IMR-90 (cell line): ENCODE data around the gene ITPKA. TPM values are rescaled to one million over a fixed set of nuclear protein-coding genes. Genes with fewer than 3 reads are reported as not detected.

Source experiments
- ATAC-seq: fragments of 200-7000 bp; cut with Tn5 transposase; 2 replicates; pipeline ENCODE4 v1.9.1; 2020; ENCODE audit warnings: low read depth, mild to moderate bottlenecking, moderate library complexity
- BruUV-seq: library from RNA; stranded (reverse); fragments of 400-500 nt; replicated peaks from 2 replicates; lab custom pipeline; 2021; lab: Mats Ljungman, UMichigan
- CTCF ChIA-PET: fragments of 300-600 bp; formaldehyde crosslinking; extraction: SDS; loops from one replicate; lab custom pipeline; 2021; ENCODE audit warnings: antibody characterized with exemption; lab: Yijun Ruan, JAX
- POLR2A ChIA-PET: fragments of 300-600 bp; sonication (Branson Sonifier 250); formaldehyde crosslinking; loops from one replicate; lab custom pipeline; 2022; ENCODE audit warnings: antibody characterized with exemption; ENCODE audit not compliant: unreplicated experiment; lab: Charles Lee
- DNase-seq: peaks from one replicate; pipeline ENCODE4 v3.0.0; 2013
- H2AFZ ChIP-seq: replicated peaks from 2 replicates; pipeline ENCODE3; 2013; ENCODE audit warnings: low read length, mild to moderate bottlenecking; ENCODE audit not compliant: poor library complexity
- H2AK5ac ChIP-seq: 2 replicates; pipeline ENCODE4 v1.6.1; 2013; ENCODE audit warnings: low read depth, low read length, inconsistent platforms
- H2AK9ac ChIP-seq: replicated peaks from 2 replicates; pipeline ENCODE3; 2013; ENCODE audit warnings: mild to moderate bottlenecking, low read depth, low read length, moderate library complexity; ENCODE audit not compliant: poor library complexity
- H2BK120ac ChIP-seq: 2 replicates; pipeline ENCODE4 v1.6.1; 2013; ENCODE audit warnings: low read depth, low read length, inconsistent platforms
- H2BK15ac ChIP-seq: 3 replicates; pipeline ENCODE4 v1.6.1; 2013; ENCODE audit warnings: low read depth, low read length, inconsistent platforms
- H2BK20ac ChIP-seq: 2 replicates; pipeline ENCODE4 v1.6.1; 2013; ENCODE audit warnings: low read depth, mild to moderate bottlenecking, inconsistent platforms, low read length, moderate library complexity
- H2BK5ac ChIP-seq: 2 replicates; pipeline ENCODE4 v1.6.1; 2013; ENCODE audit warnings: mild to moderate bottlenecking, low read depth, low read length, inconsistent platforms; ENCODE audit not compliant: poor library complexity, severe bottlenecking
- H3K14ac ChIP-seq: replicated peaks from 2 replicates; pipeline ENCODE4 v1.6.1; 2013; ENCODE audit warnings: low read depth, low read length, inconsistent platforms
- H3K18ac ChIP-seq: 2 replicates; pipeline ENCODE4 v1.6.1; 2013; ENCODE audit warnings: low read depth, low read length, control low read depth
- H3K23ac ChIP-seq: 2 replicates; pipeline ENCODE4 v1.6.1; 2013; ENCODE audit warnings: low read depth, low read length, inconsistent platforms
- H3K27ac ChIP-seq: 2 replicates; pipeline ENCODE4 v1.5.1; 2013; ENCODE audit warnings: mild to moderate bottlenecking, control low read depth, low read length; ENCODE audit not compliant: insufficient read depth
- H3K27me3 ChIP-seq: 2 replicates; pipeline ENCODE4 v1.6.1; 2013; ENCODE audit warnings: low read length; ENCODE audit not compliant: control insufficient read depth, insufficient read depth
- H3K36me3 ChIP-seq: 2 replicates; pipeline ENCODE4 v1.6.1; 2013; ENCODE audit warnings: low read length, mixed read lengths; ENCODE audit not compliant: control insufficient read depth, insufficient read depth
- H3K4ac ChIP-seq: 2 replicates; pipeline ENCODE4 v1.6.1; 2013; ENCODE audit warnings: low read depth, low read length, inconsistent platforms
- H3K4me1 ChIP-seq: 2 replicates; pipeline ENCODE4 v1.6.1; 2013; ENCODE audit warnings: low read length, mixed read lengths; ENCODE audit not compliant: control insufficient read depth, insufficient read depth
- H3K4me2 ChIP-seq: 2 replicates; pipeline ENCODE4 v1.6.1; 2013; ENCODE audit warnings: low read depth, mild to moderate bottlenecking, control low read depth, low read length, moderate library complexity
- H3K4me3 ChIP-seq: 2 replicates; pipeline ENCODE4 v1.5.1; 2013; ENCODE audit warnings: low read depth, mild to moderate bottlenecking, control low read depth, low read length, moderate library complexity; ENCODE audit not compliant: insufficient read depth
- H3K56ac ChIP-seq: 2 replicates; pipeline ENCODE4 v1.6.1; 2013; ENCODE audit warnings: low read length, inconsistent platforms; ENCODE audit not compliant: insufficient read depth; ENCODE audit errors: extremely low read depth
- H3K79me1 ChIP-seq, 2 experiments: 2 replicates each; pipeline ENCODE4 v1.6.1; 2013; ENCODE audit warnings: low read length in 2 of 2, inconsistent platforms in 1 of 2, low read depth in 1 of 2
- H3K9ac ChIP-seq: 2 replicates; pipeline ENCODE4 v1.6.1; 2013; ENCODE audit warnings: low read depth, low read length, control low read depth
- H3K9me1 ChIP-seq: 2 replicates; pipeline ENCODE4 v1.6.1; 2013; ENCODE audit warnings: low read length, inconsistent platforms; ENCODE audit not compliant: insufficient read depth
- H3K9me3 ChIP-seq: 2 replicates; pipeline ENCODE4 v1.6.1; 2013; ENCODE audit warnings: low read length; ENCODE audit not compliant: control insufficient read depth, insufficient read depth
- H4K20me1 ChIP-seq: 2 replicates; pipeline ENCODE4 v1.6.1; 2013; ENCODE audit warnings: low read length, inconsistent platforms; ENCODE audit not compliant: insufficient read depth
- H4K5ac ChIP-seq: 2 replicates; pipeline ENCODE4 v1.6.1; 2013; ENCODE audit warnings: mild to moderate bottlenecking, low read depth, low read length, control low read depth
- H4K8ac ChIP-seq, 2 experiments: 2 replicates each; pipeline ENCODE4 v1.6.1; 2013; ENCODE audit warnings: low read depth in 2 of 2, low read length in 2 of 2, control low read depth in 1 of 2, inconsistent platforms in 1 of 2
- H4K91ac ChIP-seq: 2 replicates; pipeline ENCODE4 v1.6.1; 2013; ENCODE audit warnings: low read depth, low read length, inconsistent platforms; ENCODE audit not compliant: insufficient read depth
- CEBPB ChIP-seq: IDR thresholded peaks from 2 replicates; pipeline ENCODE4 v1.6.1; 2012; ENCODE audit warnings: low read depth, low read length, improper control_type of control experiment
- CTCF ChIP-seq: conservative IDR thresholded peaks from 2 replicates; pipeline ENCODE4 v1.5.1; 2012; ENCODE audit warnings: mild to moderate bottlenecking, low read depth, low read length, improper control_type of control experiment
- ELK1 ChIP-seq: fragments of 150-350 bp; IDR thresholded peaks from 2 replicates; pipeline ENCODE4 v1.6.1; 2016; ENCODE audit warnings: low read depth, mild to moderate bottlenecking, low read length, moderate library complexity, borderline replicate concordance
- FOS ChIP-seq: fragments of 150-350 bp; IDR thresholded peaks from 2 replicates; pipeline ENCODE4 v1.6.1; 2016; ENCODE audit warnings: low read depth, low read length
- MAFK ChIP-seq: IDR thresholded peaks from 2 replicates; pipeline ENCODE4 v1.6.1; 2012; ENCODE audit warnings: low read depth, low read length, improper control_type of control experiment
- NFE2L2 ChIP-seq: fragments of 150-350 bp; IDR thresholded peaks from 2 replicates; pipeline ENCODE4 v1.6.1; 2016; ENCODE audit warnings: low read depth, mild to moderate bottlenecking, low read length
- RCOR1 ChIP-seq: IDR thresholded peaks from 2 replicates; pipeline ENCODE4 v1.6.1; 2012; ENCODE audit warnings: mild to moderate bottlenecking, low read length, improper control_type of control experiment; ENCODE audit not compliant: insufficient replicate concordance
- RFX5 ChIP-seq: IDR thresholded peaks from 2 replicates; pipeline ENCODE4 v1.8.0; 2012; ENCODE audit warnings: low read depth, mild to moderate bottlenecking, low read length, moderate library complexity
- SMC3 ChIP-seq: fragments of 150-350 bp; IDR thresholded peaks from 2 replicates; pipeline ENCODE4 v1.6.1; 2016; ENCODE audit warnings: low read depth, mild to moderate bottlenecking, antibody characterized with exemption, low read length, moderate library complexity
- USF2 ChIP-seq: fragments of 150-350 bp; IDR thresholded peaks from 2 replicates; pipeline ENCODE4 v1.6.1; 2017; ENCODE audit warnings: mild to moderate bottlenecking, antibody characterized with exemption, low read length, low read depth
- WGBS, 2 experiments: methylation state at CpG; one replicate each; pipeline versions ENCODE4 v1.1.5 to v1.1.7; 2013; ENCODE audit warnings: missing lambda C conversion rate in 2 of 2; ENCODE audit not compliant: insufficient read length in 1 of 2; ENCODE audit errors: extremely low coverage in 2 of 2; 5-methylcytosine and 5-hydroxymethylcytosine counted together
- dilution Hi-C: fragments of 300-500 bp; cut with HindIII; formaldehyde crosslinking; loops from one replicate; pipeline ENCODE4 v1.14.3; 2018; ENCODE audit warnings: low sequenced_read_pairs; ENCODE audit not compliant: unreplicated experiment
- in situ Hi-C: fragments of 300-500 bp; cut with MboI; formaldehyde crosslinking; loops from 3 replicates; pipeline ENCODE4 v1.14.3; 2019; ENCODE audit warnings: low sequenced_read_pairs, inconsistent platforms, mixed read lengths
- intact Hi-C: fragments of 100-400 bp; cut with micrococcal nuclease; formaldehyde crosslinking; loops from 2 replicates; pipeline ENCODE4 v1.10.0; 2022
- polyA plus RNA-seq, 3 experiments: library from polyadenylated mRNA; depleted of rRNA; stranded (reverse); fragments of >200 nt; gene quantifications; 2 replicates each; pipeline ENCODE4 v1.2.3, GENCODE V29; 2012; ENCODE audit warnings: low replicate concordance in 1 of 3
- total RNA-seq: library from RNA; depleted of rRNA; stranded (reverse); fragments of >200 nt; gene quantifications from 2 replicates; pipeline ENCODE4 v1.2.3, GENCODE V29; 2012

ITPKA gene
- total and polyA plus RNA-seq, 2 of the 4 experiments (the other 2 are of a cell fraction): 1.1 to 1.8 TPM

GRCh38 chr15:41483519-41483918 is 10.2 kb upstream of the ITPKA start:
- Histone ChIP-seq H3K27ac (no peak overlapping the region), H3K4me3 (no peak overlapping the region), H2BK5ac (no peak overlapping the region), H2BK15ac (no peak overlapping the region), H2BK120ac (no peak overlapping the region), H3K36me3 (peaks cover 31% of the 10 kb centered on the region), H3K4ac (no peak overlapping the region), H3K9me1 (peaks cover 30% of the 10 kb centered on the region), H3K27me3 (no peaks in the 10 kb centered on the region), H3K9me3 (no peaks in the 10 kb centered on the region), H2AFZ (no peak overlapping the region), H3K4me2 (no peak overlapping the region), H3K18ac (no peak overlapping the region), H2AK9ac (no peak overlapping the region), H3K56ac (no peak overlapping the region), H3K14ac (no peak overlapping the region), H2AK5ac (no peak overlapping the region), H4K8ac (no peak overlapping the region), H3K9ac (no peak overlapping the region), H3K79me1 (peaks cover 4 to 17% of the 10 kb centered on the region in 2 experiments; a peak in 2 of 4 replicates), H4K91ac (no peak overlapping the region), H3K4me1 (no peaks in the 10 kb centered on the region), H3K23ac (no peak overlapping the region), H4K5ac (no peak overlapping the region), H4K20me1 (no peaks in the 10 kb centered on the region), H2BK20ac (no peak overlapping the region)
- no peak for ATAC-seq
- BruUV-seq: no TSS peak
- ChIA-PET POLR2A (interaction anchor here (0.5 to 0.6 kb wide), 2 partner anchors 1084 to 1439 kb away, joined by 3 to 4 read pairs; no protein-coding TSS in a partner anchor), CTCF (no interaction called here)
- no peak for TF ChIP-seq CEBPB
- TF ChIP-seq CTCF: no peak
- TF ChIP-seq NFE2L2: no peak
- TF ChIP-seq USF2: no peak
- no peak for TF ChIP-seq ELK1
- no peak for TF ChIP-seq RFX5
- no peak for TF ChIP-seq MAFK
- no peak for TF ChIP-seq FOS
- TF ChIP-seq SMC3: no peak
- no peak for TF ChIP-seq RCOR1
- in situ Hi-C loops (no loop called here), intact Hi-C loops (no loop called here), dilution Hi-C loops (no loop called here)
- DNase-seq: no peak
- no CpG with 5 or more reads among the region's 2 CpGs for WGBS, 2 experiments
